Skeletal muscle tissue (tissue), 4 donors: ENCODE results near the gene MBNL2. TPM values are rescaled to one million over a fixed set of nuclear protein-coding genes. Genes with fewer than 3 reads are reported as not detected.

Experiments
- H3K27ac ChIP-seq: one replicate; pipeline ENCODE4 v1.7.0; 2013; ENCODE audit warnings: mild to moderate bottlenecking, low read depth, low read length, inconsistent platforms
- H3K27me3 ChIP-seq, 3 donors: one replicate each; pipeline ENCODE4 v1.7.0; 2013; ENCODE audit warnings: low read length in 3 of 3; ENCODE audit not compliant: control insufficient read depth in 3 of 3, insufficient read depth in 3 of 3
- H3K36me3 ChIP-seq, 3 donors: one replicate each; pipeline ENCODE4 v1.7.0; 2013; ENCODE audit warnings: low read length in 3 of 3; ENCODE audit not compliant: control insufficient read depth in 3 of 3, insufficient read depth in 3 of 3
- H3K4me1 ChIP-seq, 3 donors: one replicate each; pipeline ENCODE4 v1.7.0; 2013; ENCODE audit warnings: low read length in 3 of 3, mild to moderate bottlenecking in 3 of 3; ENCODE audit not compliant: control insufficient read depth in 3 of 3, insufficient read depth in 3 of 3
- H3K4me3 ChIP-seq, 3 donors: one replicate each; pipeline ENCODE4 v1.7.0; 2013; ENCODE audit warnings: low read length in 3 of 3
- H3K9ac ChIP-seq, 3 donors: one replicate each; pipeline ENCODE4 v1.7.0; 2013; ENCODE audit warnings: low read length in 3 of 3, mild to moderate bottlenecking in 3 of 3, moderate library complexity in 2 of 3, low read depth in 1 of 3
- H3K9me3 ChIP-seq, 3 donors: one replicate each; pipeline ENCODE4 v1.7.0; 2013; ENCODE audit warnings: low read length in 3 of 3; ENCODE audit not compliant: control insufficient read depth in 3 of 3
- total RNA-seq: library from RNA; depleted of rRNA; stranded (reverse); fragments of >200 nt; gene quantifications from one replicate; pipeline ENCODE4 v1.2.3, GENCODE V29; 2014
- donor health status: Osteomylitis.

MBNL2 gene
- total RNA-seq, 1 donor from 2014 or later = 30.3 TPM

- Histone ChIP-seq H3K27ac (no peak overlapping the region), H3K27me3 (no peaks in the 10 kb centered on the region), H3K9ac (no peak overlapping the region), H3K4me3 (no peak overlapping the region), H3K9me3 (no peaks in the 10 kb centered on the region), H3K36me3 (no peaks in the 10 kb centered on the region), H3K4me1 (peaks cover 26 to 45% (median 28%) of the 10 kb centered on the region in 3 donors)
Observed at GRCh38 chr13:97285221-97285955, 63.3 kb downstream of the MBNL2 start.

- Histone ChIP-seq H3K4me1 (peaks cover 21 to 43% (median 23%) of the 10 kb centered on the region in 3 donors), H3K27ac (no peak overlapping the region), H3K27me3 (no peaks in the 10 kb centered on the region), H3K36me3 (no peaks in the 10 kb centered on the region), H3K9me3 (no peaks in the 10 kb centered on the region), H3K9ac (no peak overlapping the region), H3K4me3 (no peak overlapping the region)
Observed at GRCh38 chr13:97286317-97287046, 64.3 kb downstream of the MBNL2 start.

- no peaks in the 10 kb centered on the region for H3K36me3 ChIP-seq
- no peaks in the 10 kb centered on the region for H3K9me3 ChIP-seq
- H3K4me1 ChIP-seq = peaks cover 21 to 43% (median 23%) of the 10 kb centered on the region in 3 donors
- H3K9ac ChIP-seq = no peak overlapping the region
- no peak overlapping the region for H3K4me3 ChIP-seq
- H3K27ac ChIP-seq = no peak overlapping the region
- H3K27me3 ChIP-seq = no peaks in the 10 kb centered on the region
Observed at GRCh38 chr13:97287047-97287383, 64.9 kb downstream of the MBNL2 start.

DNA sequence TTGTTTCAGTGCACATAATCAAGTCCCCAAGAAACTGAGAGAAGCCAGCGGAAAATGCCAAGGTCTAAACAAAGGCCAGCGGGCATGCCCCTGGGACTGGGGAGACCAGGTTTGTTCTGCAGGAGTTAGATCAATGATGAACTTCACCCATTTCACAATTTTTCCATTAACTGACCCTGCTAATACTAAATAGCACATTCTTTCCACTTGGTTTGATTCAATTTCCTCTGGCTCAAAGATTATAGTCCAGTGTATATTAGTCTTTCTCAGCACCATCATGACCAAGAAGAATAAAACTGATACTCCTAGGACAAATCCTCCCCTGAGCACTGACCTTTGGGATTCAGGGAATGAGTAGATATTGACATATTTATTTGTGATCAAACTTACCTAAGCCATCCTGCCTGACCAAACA, 66.4 kb downstream of the MBNL2 start:
- no peak overlapping the region for H3K9ac ChIP-seq
- H3K36me3 ChIP-seq = no peaks in the 10 kb centered on the region
- H3K4me1 ChIP-seq = peaks cover 16 to 36% (median 16%) of the 10 kb centered on the region in 3 donors
- H3K27me3 ChIP-seq = no peaks in the 10 kb centered on the region
- H3K9me3 ChIP-seq = no peaks in the 10 kb centered on the region
- H3K4me3 ChIP-seq = no peak overlapping the region
- no peak overlapping the region for H3K27ac ChIP-seq

- Histone ChIP-seq H3K27ac (no peak overlapping the region), H3K4me1 (peaks cover 13 to 31% (median 18%) of the 10 kb centered on the region in 3 donors), H3K9me3 (no peaks in the 10 kb centered on the region), H3K9ac (no peak overlapping the region), H3K4me3 (no peak overlapping the region), H3K36me3 (no peaks in the 10 kb centered on the region), H3K27me3 (no peaks in the 10 kb centered on the region)
Observed at GRCh38 chr13:97289514-97290298, 67.6 kb downstream of the MBNL2 start.

- peak overlapping the region; percentile 45 for H3K27ac ChIP-seq
- H3K9ac ChIP-seq = no peak overlapping the region
- peaks cover 0 to 6% (median 2%) of the 10 kb centered on the region in 3 donors for H3K36me3 ChIP-seq
- H3K27me3 ChIP-seq = no peaks in the 10 kb centered on the region
- H3K4me1 ChIP-seq = peaks cover 11 to 38% (median 21%) of the 10 kb centered on the region in 3 donors
- H3K4me3 ChIP-seq = no peak overlapping the region
- H3K9me3 ChIP-seq = no peaks in the 10 kb centered on the region
Observed at GRCh38 chr13:97295283-97296182, 73.4 kb downstream of the MBNL2 start.

GRCh38 chr13:97296740-97297139, 74.6 kb downstream of the MBNL2 start:
- H3K27ac ChIP-seq = no peak overlapping the region
- H3K9me3 ChIP-seq = no peaks in the 10 kb centered on the region
- H3K4me1 ChIP-seq = peaks cover 22 to 45% (median 31%) of the 10 kb centered on the region in 3 donors
- H3K9ac ChIP-seq = no peak overlapping the region
- H3K27me3 ChIP-seq = no peaks in the 10 kb centered on the region
- H3K36me3 ChIP-seq = peaks cover 0 to 6% (median 2%) of the 10 kb centered on the region in 3 donors
- H3K4me3 ChIP-seq = no peak overlapping the region

GRCh38 chr13:97298816-97299215, 76.7 kb downstream of the MBNL2 start:
- peaks cover 36 to 58% (median 37%) of the 10 kb centered on the region in 3 donors for H3K4me1 ChIP-seq
- no peaks in the 10 kb centered on the region for H3K9me3 ChIP-seq
- peaks cover 0 to 6% (median 2%) of the 10 kb centered on the region in 3 donors for H3K36me3 ChIP-seq
- no peaks in the 10 kb centered on the region for H3K27me3 ChIP-seq
- H3K4me3 ChIP-seq = no peak overlapping the region
- no peak overlapping the region for H3K9ac ChIP-seq
- H3K27ac ChIP-seq = no peak overlapping the region

DNA sequence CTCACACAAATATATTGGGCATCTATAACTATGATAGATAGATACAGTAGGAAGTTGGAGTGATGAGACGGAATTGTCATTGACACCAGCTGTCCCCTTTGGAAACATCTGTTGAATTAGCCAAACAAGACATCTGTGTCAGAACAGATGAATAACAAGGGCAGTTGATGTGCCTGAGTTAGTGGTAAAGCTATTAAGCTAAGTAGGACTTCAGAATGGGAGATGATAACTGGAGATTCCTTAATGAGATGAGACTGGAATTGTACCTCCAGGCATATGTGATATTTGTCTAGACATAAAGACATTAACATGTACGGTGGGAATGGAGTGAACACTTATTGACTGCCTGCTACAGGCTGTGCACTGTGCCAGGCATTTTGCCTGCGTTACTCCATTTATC, 78.7 kb downstream of the MBNL2 start:
- no peak overlapping the region for H3K9ac ChIP-seq
- peaks cover 25 to 46% (median 35%) of the 10 kb centered on the region in 3 donors for H3K4me1 ChIP-seq
- no peak overlapping the region for H3K27ac ChIP-seq
- H3K9me3 ChIP-seq = no peaks in the 10 kb centered on the region
- H3K27me3 ChIP-seq = no peaks in the 10 kb centered on the region
- peak overlapping the region in 1 of 3 donors; percentile 27 for H3K4me3 ChIP-seq
- H3K36me3 ChIP-seq = peaks cover 0 to 6% (median 2%) of the 10 kb centered on the region in 3 donors
